HEK293 (cell line): ENCODE results near the gene LAMC2.

Source experiments
- CTCF ChIA-PET: fragments of 350-600 bp; formaldehyde crosslinking; extraction: SDS; loops from one replicate; lab custom pipeline; 2021; ENCODE audit warnings: antibody characterized with exemption; lab: Yijun Ruan, JAX
- POLR2A ChIA-PET: fragments of 300-600 bp; formaldehyde crosslinking; extraction: SDS; loops from one replicate; lab custom pipeline; 2020; ENCODE audit warnings: antibody characterized with exemption, inconsistent platforms; lab: Yijun Ruan, JAX
- H3K27ac ChIP-seq: fragments of 200-500 bp; sonication (Bioruptor generic); 2 replicates; pipeline ENCODE4 v1.5.1; 2014; ENCODE audit warnings: low read depth, low read length, control low read depth, inconsistent platforms; ENCODE audit errors: extremely low read depth
- H3K36me3 ChIP-seq, 2 experiments: fragments of 200-500 bp in 1 of 2; sonication (Bioruptor generic) in 1 of 2; 1 replicate in 1 of 2; 2 replicates in 1 of 2; pipeline ENCODE4 v1.5.1; 2014 to 2017; ENCODE audit warnings: inconsistent platforms in 2 of 2, low read length in 2 of 2; ENCODE audit not compliant: control insufficient read depth in 2 of 2, insufficient read depth in 1 of 2
- H3K4me1 ChIP-seq: fragments of 200-500 bp; sonication (Bioruptor generic); 2 replicates; pipeline ENCODE4 v1.5.1; 2014; ENCODE audit warnings: mild to moderate bottlenecking, low read length, inconsistent platforms; ENCODE audit not compliant: control insufficient read depth, insufficient read depth
- H3K4me3 ChIP-seq: 2 replicates; pipeline ENCODE4 v1.5.1; 2011; ENCODE audit warnings: low read depth, mild to moderate bottlenecking, control low read depth, low read length, moderate library complexity
- H3K9me3 ChIP-seq: fragments of 200-500 bp; sonication (Bioruptor generic); 2 replicates; pipeline ENCODE4 v1.5.1; 2014; ENCODE audit warnings: low read depth, low read length, inconsistent platforms; ENCODE audit not compliant: control insufficient read depth, insufficient read depth
- ELK4 ChIP-seq: IDR thresholded peaks from 2 replicates; pipeline ENCODE4 v1.6.1; 2011; ENCODE audit warnings: mild to moderate bottlenecking, low read depth, low read length, borderline replicate concordance
- HOXD13 ChIP-seq: sonication (generic); formaldehyde crosslinking; IDR thresholded peaks from 2 replicates; pipeline ENCODE4 v1.8.0; 2022; ENCODE audit warnings: missing genetic modification reagents, borderline replicate concordance
- KLF8 ChIP-seq: fragments of 450-650 bp; formaldehyde crosslinking; IDR thresholded peaks from 2 replicates; pipeline ENCODE4 v1.5.1; 2016; ENCODE audit warnings: missing biosample characterization, missing genetic modification characterization
- PRDM1 ChIP-seq: fragments of 450-650 bp; formaldehyde crosslinking; IDR thresholded peaks from 2 replicates; pipeline ENCODE4; 2016; ENCODE audit warnings: missing biosample characterization, missing genetic modification characterization
- REST ChIP-seq: fragments of 450-650 bp; formaldehyde crosslinking; IDR thresholded peaks from 2 replicates; pipeline ENCODE4 v1.5.1; 2016; ENCODE audit warnings: missing biosample characterization, missing genetic modification characterization
- ZBTB26 ChIP-seq: fragments of 450-650 bp; formaldehyde crosslinking; optimal IDR thresholded peaks from 2 replicates; pipeline ENCODE3; 2016; ENCODE audit warnings: missing biosample characterization, mild to moderate bottlenecking, missing genetic modification characterization
- ZNF10 ChIP-seq: fragments of 450-650 bp; formaldehyde crosslinking; IDR thresholded peaks from 2 replicates; pipeline ENCODE4 v1.5.1; 2017; ENCODE audit warnings: missing biosample characterization, missing genetic modification characterization
- ZNF132 ChIP-seq: fragments of 450-650 bp; formaldehyde crosslinking; IDR thresholded peaks from 2 replicates; pipeline ENCODE4 v1.5.1; 2017; ENCODE audit warnings: missing biosample characterization, missing genetic modification characterization, borderline replicate concordance
- ZNF169 ChIP-seq: fragments of 450-650 bp; formaldehyde crosslinking; IDR thresholded peaks from 2 replicates; pipeline ENCODE4 v1.5.1; 2016; ENCODE audit warnings: missing biosample characterization, missing genetic modification characterization
- ZNF214 ChIP-seq: fragments of 450-650 bp; formaldehyde crosslinking; IDR thresholded peaks from 2 replicates; pipeline ENCODE4 v1.5.1; 2017; ENCODE audit warnings: missing biosample characterization, mild to moderate bottlenecking, missing genetic modification characterization, borderline replicate concordance
- ZNF274 ChIP-seq, 2 experiments: fragments of 200-500 bp in 1 of 2; fragments of 450-650 bp in 1 of 2; sonication (Bioruptor generic) in 1 of 2; formaldehyde crosslinking in 1 of 2; IDR thresholded peaks; 2 replicates each; pipeline versions ENCODE4 v1.5.1 to v1.6.1; 2014 to 2016; ENCODE audit warnings: borderline replicate concordance in 1 of 2, inconsistent platforms in 1 of 2, low read length in 1 of 2, missing biosample characterization in 1 of 2, missing genetic modification characterization in 1 of 2
- ZNF280D ChIP-seq: fragments of 450-650 bp; formaldehyde crosslinking; IDR thresholded peaks from 2 replicates; pipeline ENCODE4 v1.5.1; 2016; ENCODE audit warnings: missing biosample characterization, missing genetic modification characterization
- ZNF37A ChIP-seq: fragments of 450-650 bp; IDR thresholded peaks from 2 replicates; pipeline ENCODE4 v1.5.1; 2018; ENCODE audit warnings: missing biosample characterization, missing genetic modification characterization
- ZNF571 ChIP-seq: fragments of 450-650 bp; formaldehyde crosslinking; IDR thresholded peaks from 2 replicates; pipeline ENCODE4 v1.5.0; 2017; ENCODE audit warnings: missing biosample characterization, missing genetic modification characterization
- ZNF658 ChIP-seq: fragments of 450-650 bp; formaldehyde crosslinking; IDR thresholded peaks from 2 replicates; pipeline ENCODE4; 2016; ENCODE audit warnings: missing biosample characterization, missing genetic modification characterization
- ZSCAN23 ChIP-seq: fragments of 450-650 bp; formaldehyde crosslinking; IDR thresholded peaks from 2 replicates; pipeline ENCODE4 v1.5.1; 2016; ENCODE audit warnings: missing biosample characterization, missing genetic modification characterization

Gene LAMC2

GRCh38 chr1:183246436-183246835 is 60.4 kb downstream of the LAMC2 start (continued):
- TF ChIP-seq ZNF658 (tag by site-specific recombination) (no peak), ZNF274 (IDR thresholded peaks at IDR 0.05; ENCODE audit: low read length) (no peak), ZNF274 (tag by site-specific recombination; IDR thresholded peaks at IDR 0.05; ENCODE audit: borderline replicate concordance) (no peak), ZNF37A (tag by site-specific recombination) (no peak), ZNF10 (tag by site-specific recombination) (no peak), ZNF169 (tag by site-specific recombination) (no peak), ZSCAN23 (no peak), ZNF571 (tag by site-specific recombination) (no peak)

- POLR2A ChIA-PET = interaction anchor here (0.7 kb wide), 1 partner anchor 9 kb away, joined by 5 read pairs; no protein-coding TSS in a partner anchor
- TF ChIP-seq ZBTB26 (tag by site-specific recombination) (no peak), HOXD13 (CRISPR knock-in tag) (no peak), ZNF280D (tag by site-specific recombination) (no peak), ZNF214 (tag by site-specific recombination) (no peak), ZNF658 (tag by site-specific recombination) (no peak), KLF8 (tag by site-specific recombination) (no peak), REST (tag by site-specific recombination) (no peak), ELK4 (no peak), ZNF132 (tag by site-specific recombination) (no peak), PRDM1 (tag by site-specific recombination) (no peak), ZNF10 (tag by site-specific recombination) (no peak)
- Histone ChIP-seq H3K4me1 (no peaks in the 10 kb centered on the region), H3K9me3 (no peaks in the 10 kb centered on the region), H3K36me3 (no peaks in the 10 kb centered on the region), H3K4me3 (no peak overlapping the region), H3K27ac (no peak overlapping the region)
- CTCF ChIA-PET = interaction anchor here (0.8 to 2.7 kb wide), 4 partner anchors 10 to 34 kb away, joined by 5 to 15 read pairs (median 6); no protein-coding TSS in a partner anchor
Observed at GRCh38 chr1:183247066-183247465, 61.0 kb downstream of the LAMC2 start.
